ENCODE results near the gene RCBTB2.
"Not testable (repeated sequence)": the region's sequence is repeated elsewhere in the genome, so short reads cannot be mapped to it uniquely, and the experiment has no call there.

The RCBTB2 gene

GRCh38 chr13:48483575-48483974 lies 49.3 kb downstream of the RCBTB2 start:
- H3K27me3 ChIP-seq (ENCODE audit: control insufficient read depth, insufficient read depth, low read length) = no peaks in the 10 kb centered on the region
- no peaks in the 10 kb centered on the region for H3K4me1 ChIP-seq (ENCODE audit: control insufficient read depth, insufficient read depth, low read length)
- no peak for DNase-seq (ENCODE audit: low read depth, low spot score)
- no peaks in the 10 kb centered on the region for H3K36me3 ChIP-seq (ENCODE audit: control insufficient read depth, insufficient read depth, low read length)
- no peak overlapping the region for H3K27ac ChIP-seq (ENCODE audit: low read length)
- no peaks in the 10 kb centered on the region for H3K9me3 ChIP-seq (ENCODE audit: control insufficient read depth, insufficient read depth, low read length)
- no CpG with 5 or more reads among the region's 3 CpGs for WGBS (ENCODE audit: insufficient coverage, insufficient read length)
- H3K4me3 ChIP-seq (ENCODE audit: low read length) = no peak overlapping the region

- DNase-seq (ENCODE audit: low read depth, low spot score) = no peak
- Histone ChIP-seq H3K27me3 (ENCODE audit: control insufficient read depth, insufficient read depth, low read length) (no peaks in the 10 kb centered on the region), H3K9me3 (ENCODE audit: control insufficient read depth, insufficient read depth, low read length) (no peaks in the 10 kb centered on the region), H3K4me1 (ENCODE audit: control insufficient read depth, insufficient read depth, low read length) (no peaks in the 10 kb centered on the region), H3K36me3 (ENCODE audit: control insufficient read depth, insufficient read depth, low read length) (no peaks in the 10 kb centered on the region), H3K4me3 (ENCODE audit: low read length) (no peak overlapping the region), H3K27ac (ENCODE audit: low read length) (no peak overlapping the region)
- no CpG with 5 or more reads among the region's 1 CpG for WGBS (ENCODE audit: insufficient coverage, insufficient read length)
Measured at GRCh38 chr13:48478391-48478790, 54.5 kb downstream of the RCBTB2 start.

DNA sequence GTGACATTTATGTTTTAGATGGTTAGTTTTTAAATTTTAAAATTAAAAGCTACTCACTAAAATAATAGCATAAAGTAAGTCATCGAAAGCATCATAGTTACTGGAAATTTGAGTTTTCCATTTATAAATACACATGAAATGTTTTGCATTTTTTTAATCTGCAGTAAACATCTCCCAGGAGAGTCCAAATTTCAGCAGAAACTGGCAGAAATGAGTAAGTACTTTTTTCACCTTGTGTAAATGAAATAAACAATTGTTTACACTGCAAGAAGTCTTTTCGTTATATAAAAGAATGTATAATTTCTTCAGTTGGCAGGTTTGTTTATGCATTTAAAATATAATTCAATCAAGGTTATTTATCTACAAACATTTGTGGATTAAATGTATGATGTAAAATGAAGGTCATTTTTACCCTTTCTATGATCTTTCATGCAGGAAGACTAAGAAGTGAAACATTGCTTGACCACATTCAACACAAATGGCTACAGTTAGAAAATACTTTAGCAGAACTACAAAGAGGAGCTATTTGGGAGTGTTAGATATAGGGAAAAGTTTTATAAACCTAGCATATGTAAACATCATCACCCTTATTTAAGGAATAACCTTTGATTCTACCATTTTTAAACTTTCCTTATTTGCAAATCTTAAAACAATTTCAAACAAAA lies 55.6 kb downstream of the RCBTB2 start:
- Histone ChIP-seq H3K27ac (ENCODE audit: low read length) (no peak overlapping the region), H3K9me3 (ENCODE audit: control insufficient read depth, insufficient read depth, low read length) (no peaks in the 10 kb centered on the region), H3K4me1 (ENCODE audit: control insufficient read depth, insufficient read depth, low read length) (no peaks in the 10 kb centered on the region), H3K36me3 (ENCODE audit: control insufficient read depth, insufficient read depth, low read length) (no peaks in the 10 kb centered on the region), H3K27me3 (ENCODE audit: control insufficient read depth, insufficient read depth, low read length) (no peaks in the 10 kb centered on the region), H3K4me3 (ENCODE audit: low read length) (no peak overlapping the region)
- no CpG with 5 or more reads among the region's 2 CpGs for WGBS (ENCODE audit: insufficient coverage, insufficient read length)
- no peak for DNase-seq (ENCODE audit: low read depth, low spot score)

- no CpG with 5 or more reads among the region's 4 CpGs for WGBS (ENCODE audit: insufficient coverage, insufficient read length)
- H3K4me1 ChIP-seq (ENCODE audit: control insufficient read depth, insufficient read depth, low read length) = no peaks in the 10 kb centered on the region
- no peaks in the 10 kb centered on the region for H3K27me3 ChIP-seq (ENCODE audit: control insufficient read depth, insufficient read depth, low read length)
- H3K4me3 ChIP-seq (ENCODE audit: low read length) = no peak overlapping the region
- no peak for DNase-seq (ENCODE audit: low read depth, low spot score)
- no peaks in the 10 kb centered on the region for H3K9me3 ChIP-seq (ENCODE audit: control insufficient read depth, insufficient read depth, low read length)
- H3K36me3 ChIP-seq (ENCODE audit: control insufficient read depth, insufficient read depth, low read length) = no peaks in the 10 kb centered on the region
- H3K27ac ChIP-seq (ENCODE audit: low read length) = no peak overlapping the region
Measured at GRCh38 chr13:48476686-48477085, 56.2 kb downstream of the RCBTB2 start.

- H3K4me1 ChIP-seq (ENCODE audit: control insufficient read depth, insufficient read depth, low read length) = no peaks in the 10 kb centered on the region
- no peaks in the 10 kb centered on the region for H3K27me3 ChIP-seq (ENCODE audit: control insufficient read depth, insufficient read depth, low read length)
- no peaks in the 10 kb centered on the region for H3K9me3 ChIP-seq (ENCODE audit: control insufficient read depth, insufficient read depth, low read length)
- DNase-seq (ENCODE audit: low read depth, low spot score) = no peak
- no peak overlapping the region for H3K27ac ChIP-seq (ENCODE audit: low read length)
- no peak overlapping the region for H3K4me3 ChIP-seq (ENCODE audit: low read length)
- no peaks in the 10 kb centered on the region for H3K36me3 ChIP-seq (ENCODE audit: control insufficient read depth, insufficient read depth, low read length)
Measured at GRCh38 chr13:48476215-48476614, 56.7 kb downstream of the RCBTB2 start.

DNA sequence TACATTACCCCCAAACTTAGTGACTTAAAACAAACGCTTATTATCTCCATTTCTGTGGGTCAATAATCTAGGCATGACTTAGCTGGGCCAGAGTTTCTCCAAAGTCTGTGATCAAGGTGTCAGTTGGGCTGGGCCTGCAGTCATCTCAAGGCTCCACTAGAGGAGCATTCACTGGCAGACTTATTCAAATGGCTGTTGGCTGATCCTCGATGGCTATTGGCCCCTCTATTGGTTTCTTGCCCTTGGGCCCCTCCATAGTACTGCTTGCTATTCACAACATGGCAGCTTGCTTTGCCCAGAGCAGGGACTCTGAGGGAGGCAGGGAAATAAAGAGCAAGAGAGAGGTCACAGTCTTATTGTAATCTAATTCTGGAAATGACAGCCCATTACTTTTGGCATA lies 57.6 kb downstream of the RCBTB2 start:
- Histone ChIP-seq H3K4me3 (ENCODE audit: low read length) (no peak overlapping the region), H3K4me1 (ENCODE audit: control insufficient read depth, insufficient read depth, low read length) (no peaks in the 10 kb centered on the region), H3K27ac (ENCODE audit: low read length) (no peak overlapping the region), H3K36me3 (ENCODE audit: control insufficient read depth, insufficient read depth, low read length) (no peaks in the 10 kb centered on the region), H3K9me3 (ENCODE audit: control insufficient read depth, insufficient read depth, low read length) (no peaks in the 10 kb centered on the region), H3K27me3 (ENCODE audit: control insufficient read depth, insufficient read depth, low read length) (no peaks in the 10 kb centered on the region)
- no CpG with 5 or more reads among the region's 2 CpGs for WGBS (ENCODE audit: insufficient coverage, insufficient read length)
- no peak for DNase-seq (ENCODE audit: low read depth, low spot score)

DNA sequence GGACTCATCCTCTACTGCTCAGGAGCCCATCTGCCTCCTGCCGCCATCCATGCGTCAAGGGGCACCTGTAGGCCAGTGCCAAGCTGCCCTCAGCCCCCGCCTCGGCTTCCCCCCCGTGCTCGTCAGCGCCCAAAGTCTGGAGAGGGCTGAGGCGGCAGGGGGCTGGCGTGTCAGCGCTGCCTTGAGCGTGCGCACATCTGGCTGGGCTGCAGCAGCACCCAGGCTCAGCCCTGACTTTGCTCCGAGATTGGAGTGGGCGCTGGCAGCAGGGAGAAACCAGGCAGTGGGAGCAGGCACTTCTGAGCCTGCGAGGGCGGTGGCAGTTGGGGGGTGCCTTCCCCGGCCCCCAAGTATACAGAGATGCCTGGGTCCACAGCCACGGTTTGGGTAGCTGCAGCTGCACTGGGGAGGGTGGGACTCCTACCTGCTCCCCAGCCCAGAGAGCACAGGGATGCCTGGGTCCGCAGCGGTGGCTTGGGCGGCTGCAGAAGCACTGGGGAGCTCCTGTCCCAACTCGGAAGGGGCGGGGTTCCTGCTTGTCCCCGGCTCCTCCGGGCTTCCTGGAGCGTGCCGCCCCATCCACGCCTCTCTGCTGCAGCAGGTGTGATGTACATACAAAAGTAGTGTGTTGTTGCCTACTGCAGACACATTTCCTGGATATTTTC lies 75.2 kb downstream of the RCBTB2 start:
- WGBS (ENCODE audit: insufficient coverage, insufficient read length) = no CpG with 5 or more reads among the region's 28 CpGs
- Histone ChIP-seq H3K27me3 (ENCODE audit: control insufficient read depth, insufficient read depth, low read length) (no peaks in the 10 kb centered on the region), H3K4me1 (ENCODE audit: control insufficient read depth, insufficient read depth, low read length) (no peaks in the 10 kb centered on the region)

GRCh38 chr13:48456546-48456945 lies 76.3 kb downstream of the RCBTB2 start:
- WGBS (ENCODE audit: insufficient coverage, insufficient read length) = no CpG with 5 or more reads among the region's 10 CpGs
- no peaks in the 10 kb centered on the region for H3K4me1 ChIP-seq (ENCODE audit: control insufficient read depth, insufficient read depth, low read length)
- DNase-seq (ENCODE audit: low read depth, low spot score) = no peak
- H3K36me3 ChIP-seq (ENCODE audit: control insufficient read depth, insufficient read depth, low read length) = no peaks in the 10 kb centered on the region
- H3K27ac ChIP-seq (ENCODE audit: low read length) = no peak overlapping the region
- H3K9me3 ChIP-seq (ENCODE audit: control insufficient read depth, insufficient read depth, low read length) = no peaks in the 10 kb centered on the region
- no peak overlapping the region for H3K4me3 ChIP-seq (ENCODE audit: low read length)
- no peaks in the 10 kb centered on the region for H3K27me3 ChIP-seq (ENCODE audit: control insufficient read depth, insufficient read depth, low read length)

More for the DNA sequence above, 75.2 kb downstream of the RCBTB2 start:
- Histone ChIP-seq H3K27ac (ENCODE audit: low read length) (no peak overlapping the region), H3K9me3 (ENCODE audit: control insufficient read depth, insufficient read depth, low read length) (no peaks in the 10 kb centered on the region), H3K4me3 (ENCODE audit: low read length) (no peak overlapping the region), H3K36me3 (ENCODE audit: control insufficient read depth, insufficient read depth, low read length) (no peaks in the 10 kb centered on the region)
- no peak for DNase-seq (ENCODE audit: low read depth, low spot score)

- not testable (repeated sequence) for H3K4me3 ChIP-seq (ENCODE audit: low read length); H3K27ac ChIP-seq (ENCODE audit: low read length); H3K4me1 ChIP-seq (ENCODE audit: control insufficient read depth, insufficient read depth, low read length); H3K27me3 ChIP-seq (ENCODE audit: control insufficient read depth, insufficient read depth, low read length); DNase-seq (ENCODE audit: low read depth, low spot score); H3K36me3 ChIP-seq (ENCODE audit: control insufficient read depth, insufficient read depth, low read length); H3K9me3 ChIP-seq (ENCODE audit: control insufficient read depth, insufficient read depth, low read length)
Measured at GRCh38 chr13:48451196-48451595, 81.7 kb downstream of the RCBTB2 start.

DNA sequence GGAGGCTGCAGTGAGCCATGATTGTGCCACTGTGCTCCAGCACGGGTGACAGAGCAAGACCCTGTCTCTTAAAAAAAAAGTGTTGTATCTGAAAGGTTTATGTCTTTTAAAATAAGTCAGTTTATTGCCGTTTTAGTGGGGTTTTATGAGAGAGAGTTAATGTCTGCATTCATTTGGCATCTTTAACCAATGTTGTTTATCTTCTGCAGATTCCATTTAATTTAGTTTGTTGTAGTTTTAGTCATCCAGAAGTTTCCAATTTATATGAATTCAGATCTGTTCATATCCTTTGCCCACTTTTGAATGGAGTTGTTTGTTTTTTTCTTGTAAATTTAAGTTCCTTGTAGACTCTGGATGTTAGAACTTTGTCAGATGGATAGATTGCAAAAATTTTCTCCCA lies 83.2 kb downstream of the RCBTB2 start:
- no peak for DNase-seq (ENCODE audit: low read depth, low spot score)
- Histone ChIP-seq H3K9me3 (ENCODE audit: control insufficient read depth, insufficient read depth, low read length) (no peaks in the 10 kb centered on the region), H3K27ac (ENCODE audit: low read length) (no peak overlapping the region), H3K4me1 (ENCODE audit: control insufficient read depth, insufficient read depth, low read length) (no peaks in the 10 kb centered on the region), H3K4me3 (ENCODE audit: low read length) (no peak overlapping the region), H3K27me3 (ENCODE audit: control insufficient read depth, insufficient read depth, low read length) (no peaks in the 10 kb centered on the region), H3K36me3 (ENCODE audit: control insufficient read depth, insufficient read depth, low read length) (no peaks in the 10 kb centered on the region)
- WGBS (ENCODE audit: insufficient coverage, insufficient read length) = 100% methylated on average over 1 of the region's 2 CpGs

- H3K9me3 ChIP-seq (ENCODE audit: control insufficient read depth, insufficient read depth, low read length) = no peaks in the 10 kb centered on the region
- no peak overlapping the region for H3K27ac ChIP-seq (ENCODE audit: low read length)
- no peaks in the 10 kb centered on the region for H3K4me1 ChIP-seq (ENCODE audit: control insufficient read depth, insufficient read depth, low read length)
- no CpG with 5 or more reads among the region's 6 CpGs for WGBS (ENCODE audit: insufficient coverage, insufficient read length)
- no peak overlapping the region for H3K4me3 ChIP-seq (ENCODE audit: low read length)
- H3K27me3 ChIP-seq (ENCODE audit: control insufficient read depth, insufficient read depth, low read length) = no peaks in the 10 kb centered on the region
- DNase-seq (ENCODE audit: low read depth, low spot score) = no peak
- H3K36me3 ChIP-seq (ENCODE audit: control insufficient read depth, insufficient read depth, low read length) = no peaks in the 10 kb centered on the region
Measured at GRCh38 chr13:48448959-48449614, 83.8 kb downstream of the RCBTB2 start.

All from iPS DF 6.9 (cell line).